UCSD-AML1 (cell line): Measurements from ENCODE around the gene DLX4.

ENCODE experiments used
- DNase-seq: peaks from one replicate; lab custom pipeline; 2025; ENCODE audit not compliant: unreplicated experiment; lab: John Stamatoyannopoulos, UW

Gene DLX4

DNA sequence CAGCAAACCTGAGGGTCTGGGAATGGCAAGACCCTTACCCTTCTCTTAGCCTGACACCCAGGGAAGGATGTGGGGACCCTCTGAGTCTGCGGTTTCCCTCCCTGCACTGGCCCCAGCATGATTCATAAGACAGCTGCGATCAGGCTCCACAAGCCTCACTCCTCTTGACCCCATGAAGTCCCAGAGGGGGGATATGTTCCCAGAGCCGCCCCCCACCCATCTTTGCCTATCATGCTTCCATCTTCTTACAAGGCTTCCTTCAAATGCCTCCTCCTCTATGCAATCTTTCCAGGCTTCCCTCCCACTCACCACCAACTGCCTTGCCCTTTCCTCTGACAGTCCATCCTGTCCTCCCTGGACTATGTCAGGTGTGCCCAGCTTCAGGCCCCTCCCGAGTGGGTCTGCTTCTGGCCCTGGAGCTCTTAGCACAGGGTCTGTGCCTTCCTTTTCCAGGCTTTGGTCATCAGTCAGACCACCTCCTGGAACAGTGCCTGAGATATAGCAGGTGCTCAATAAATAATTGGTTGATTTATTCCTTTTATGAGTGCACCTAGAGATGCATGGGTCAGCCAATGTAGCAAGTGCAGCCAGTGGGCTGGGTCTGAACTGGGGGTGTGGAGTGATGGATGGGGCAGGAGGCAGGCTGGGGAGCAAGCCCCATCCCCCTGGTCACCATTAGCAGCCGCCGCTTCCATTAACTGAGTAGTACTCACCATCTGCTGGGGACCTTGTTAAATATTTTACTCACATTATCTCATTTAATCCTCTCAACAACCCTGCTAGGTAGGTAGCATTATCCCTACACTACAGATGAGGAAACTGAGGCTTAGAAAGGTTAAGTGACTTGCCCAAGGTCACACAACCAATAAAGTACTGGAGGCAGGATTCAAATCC, 17.7 kb downstream of the DLX4 start:
- DNase-seq = no peak

DNA sequence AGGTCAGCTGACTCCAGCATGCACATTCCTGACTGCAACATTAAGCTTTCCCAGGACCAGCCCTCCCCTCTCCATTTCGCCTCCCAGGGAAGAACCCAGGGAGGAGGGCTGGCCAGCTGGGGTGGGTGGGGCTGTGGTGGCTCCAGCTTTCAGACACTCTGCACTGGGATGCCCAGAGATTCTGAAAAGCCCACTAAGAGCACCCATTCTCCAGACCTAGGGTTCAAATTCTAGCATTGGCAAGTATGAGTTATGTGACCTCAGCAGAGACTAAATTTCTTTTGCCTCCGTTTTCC, 18.2 kb downstream of the DLX4 start:
- no peak for DNase-seq

DNA sequence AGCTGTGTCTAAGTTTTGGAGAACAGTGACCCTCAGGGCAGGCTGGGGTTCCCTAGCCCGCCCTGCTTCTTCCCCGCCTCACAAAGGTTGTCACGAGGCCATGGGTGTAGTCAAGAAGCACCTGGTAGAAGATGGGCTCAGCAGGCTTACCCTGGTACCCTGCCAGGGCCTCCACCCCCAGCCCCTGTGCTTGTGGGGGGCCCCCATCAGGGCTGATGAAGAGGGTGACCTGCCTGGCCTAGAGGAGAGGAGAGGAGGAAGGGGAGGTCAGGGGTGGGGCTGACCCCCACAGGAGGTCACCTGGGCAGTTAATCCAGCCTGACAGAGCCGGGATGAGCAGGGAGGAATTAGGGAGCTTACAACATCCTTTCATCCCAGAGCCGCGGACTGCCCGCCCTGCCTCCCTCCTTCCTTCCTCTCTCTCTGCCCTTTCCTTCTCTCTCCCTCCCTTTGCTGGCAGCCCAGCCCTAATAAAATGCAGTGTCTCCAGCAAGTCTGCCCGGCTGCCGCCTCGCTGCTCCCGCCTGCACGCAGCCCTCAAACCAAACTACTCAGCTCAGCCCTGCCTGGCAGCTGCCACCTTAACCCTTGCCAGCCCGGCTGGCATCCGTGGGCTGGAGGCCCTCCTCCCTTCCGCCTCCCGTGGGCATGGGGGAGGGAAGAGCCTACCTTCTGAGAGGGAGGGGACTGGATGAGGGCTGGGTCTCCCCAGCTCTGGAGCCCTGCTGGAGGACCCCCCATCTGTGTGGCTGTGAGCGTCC, 18.9 kb downstream of the DLX4 start:
- peak; percentile 39 for DNase-seq

DNA sequence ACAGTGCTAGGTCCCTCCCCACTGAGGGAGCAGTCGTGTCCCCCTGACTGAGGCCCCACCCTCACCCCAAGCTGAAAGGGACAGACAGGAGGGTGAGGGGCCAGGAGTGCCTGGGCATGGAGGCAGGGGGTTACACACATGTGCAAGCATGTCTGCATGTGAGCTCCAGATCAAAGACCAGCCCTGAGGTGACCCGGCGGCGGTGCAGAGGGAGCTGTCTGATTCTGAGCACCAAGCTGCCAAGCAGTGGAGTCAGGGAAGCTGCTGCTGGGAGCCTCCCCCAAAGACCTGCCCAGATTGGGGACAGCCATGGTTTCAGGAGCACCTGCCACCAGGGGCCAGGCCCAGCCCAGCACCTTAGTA, 20.5 kb downstream of the DLX4 start:
- DNase-seq = no peak

DNA sequence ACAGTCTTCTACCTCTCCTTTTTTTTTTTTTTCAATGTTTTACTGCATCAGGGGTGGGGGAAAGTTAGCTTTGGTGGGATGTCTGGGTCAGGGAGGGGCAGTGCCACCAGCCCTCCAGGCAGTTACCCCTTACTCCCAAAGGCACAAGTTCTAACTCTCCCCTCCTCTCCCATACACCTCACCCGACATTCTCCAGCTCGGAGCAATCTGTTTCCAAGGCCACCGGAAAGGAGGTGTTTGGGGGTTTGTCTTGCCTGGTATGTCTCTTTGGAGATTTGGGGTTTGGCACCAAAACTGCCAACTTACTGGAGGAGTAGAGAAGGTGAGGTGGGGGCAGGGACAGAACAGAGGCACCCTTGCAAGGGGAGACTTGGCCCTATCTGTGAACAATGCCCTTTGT, 21.3 kb downstream of the DLX4 start:
- no peak for DNase-seq

DNA sequence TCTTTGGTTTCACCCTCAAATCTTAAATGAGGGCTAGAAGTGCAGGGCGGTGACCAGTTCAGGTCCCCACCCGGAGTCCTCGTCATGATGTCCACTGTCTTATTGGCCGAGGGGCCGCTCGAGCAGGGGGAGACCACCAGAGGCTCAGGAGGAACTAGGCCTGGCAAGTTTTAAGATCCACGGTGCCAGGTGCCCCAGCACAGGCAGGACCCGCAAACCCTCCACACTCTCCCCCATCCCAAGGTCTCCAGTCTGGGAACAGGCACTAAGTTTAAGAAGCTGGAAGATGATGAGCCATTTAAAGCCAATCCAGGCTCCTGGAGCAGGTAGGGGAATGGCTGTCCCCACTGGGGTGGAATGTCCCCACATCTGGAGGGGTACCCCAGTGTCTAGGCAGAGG, 21.9 kb downstream of the DLX4 start:
- no peak for DNase-seq

DNA sequence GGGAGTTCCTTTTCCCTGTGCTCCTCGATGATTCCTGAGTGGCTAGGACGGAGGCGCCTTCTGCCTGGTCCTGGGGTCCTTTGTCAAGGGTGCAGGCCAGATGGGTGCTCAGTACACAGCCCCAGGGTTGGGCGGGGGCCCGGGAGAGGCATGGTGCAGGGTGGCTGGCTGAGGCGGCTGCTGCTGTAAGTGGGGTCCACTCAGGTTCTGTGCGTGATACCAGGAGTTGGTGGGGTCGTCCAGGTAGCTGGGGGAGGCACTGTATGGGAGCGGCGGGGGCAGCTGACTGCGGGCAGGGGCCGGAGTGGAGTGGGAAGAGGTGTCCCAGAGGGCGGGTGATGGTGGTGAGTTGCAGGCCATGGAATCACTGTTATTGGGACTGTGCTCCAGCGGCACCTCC, 22.4 kb downstream of the DLX4 start:
- DNase-seq = no peak

GRCh38 chr17:49992191-49992932, 23.4 kb downstream of the DLX4 start:
- DNase-seq = no peak

GRCh38 chr17:49992933-49993422, 24.0 kb downstream of the DLX4 start:
- no peak for DNase-seq

- no peak for DNase-seq
Observed at GRCh38 chr17:49993423-49994060, 24.6 kb downstream of the DLX4 start.

- no peak for DNase-seq
Observed at GRCh38 chr17:49994085-49995054, 25.4 kb downstream of the DLX4 start.

- DNase-seq = peak; percentile 74
Observed at GRCh38 chr17:49995055-49995738, 26.2 kb downstream of the DLX4 start, which contains the start of gene DLX3. TSS of gene DLX3 (minus strand) at chr17:49995224. CDS start at chr17:49994998, 226 bp downstream.

DNA sequence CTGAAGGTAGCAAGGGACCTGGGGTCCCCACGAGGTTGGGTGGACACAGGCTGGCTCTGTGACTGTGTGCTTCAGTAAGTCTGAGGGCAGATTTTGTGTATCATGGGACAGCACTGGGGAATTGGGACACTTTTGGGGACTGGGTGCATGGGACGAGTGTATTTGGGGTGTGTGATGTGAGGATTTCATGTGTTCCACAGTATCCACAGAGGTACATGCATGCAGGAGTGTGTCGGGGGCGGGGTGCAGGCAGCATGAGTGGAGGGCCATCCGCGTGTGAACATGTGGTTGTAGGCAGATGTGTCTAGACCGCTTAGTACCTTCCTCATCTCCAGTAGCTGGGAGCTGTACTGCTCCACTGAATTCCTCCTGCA, 27.1 kb downstream of the DLX4 start:
- no peak for DNase-seq

DNA sequence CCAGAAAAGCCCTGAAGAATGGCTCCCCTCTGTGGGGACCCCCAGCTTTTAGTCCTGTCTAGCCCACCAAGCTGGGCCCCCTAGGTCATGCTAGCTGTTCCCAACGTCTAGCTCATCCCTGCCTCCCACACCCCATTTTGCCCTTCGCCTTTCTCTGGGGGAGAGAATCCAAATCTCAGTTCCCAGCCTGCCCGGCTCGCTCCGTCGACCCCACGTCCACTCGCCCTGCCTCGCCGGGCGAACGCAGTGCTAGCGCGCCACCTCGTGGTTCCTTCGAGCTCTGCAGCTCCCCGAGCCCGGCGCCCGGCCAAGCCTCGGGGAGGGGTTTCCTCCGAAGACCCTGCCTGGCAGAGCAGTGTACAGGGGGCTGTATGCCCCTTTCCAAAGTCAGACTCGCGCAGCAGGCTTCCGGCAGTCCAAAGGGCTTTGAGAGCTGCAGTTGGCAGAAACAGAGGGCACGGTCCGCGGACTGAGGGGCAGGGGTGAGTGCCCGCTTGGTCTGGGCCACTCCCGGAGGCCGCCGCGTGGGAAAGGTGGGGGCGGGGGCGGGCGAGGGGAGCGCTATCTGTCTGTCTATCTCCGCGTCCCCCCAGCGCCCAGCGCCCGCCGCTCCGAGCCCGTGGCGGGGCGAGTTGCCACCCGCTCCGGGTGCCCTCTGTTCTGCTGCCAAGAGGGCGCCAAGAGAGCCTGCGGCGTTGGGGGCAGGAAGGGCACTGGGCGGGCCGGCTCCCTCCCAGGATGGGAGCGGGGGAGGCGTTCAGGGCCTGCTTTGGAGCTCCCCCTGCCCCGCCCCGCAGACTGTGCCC, 27.7 kb downstream of the DLX4 start:
- peak; percentile 70 for DNase-seq

DNA sequence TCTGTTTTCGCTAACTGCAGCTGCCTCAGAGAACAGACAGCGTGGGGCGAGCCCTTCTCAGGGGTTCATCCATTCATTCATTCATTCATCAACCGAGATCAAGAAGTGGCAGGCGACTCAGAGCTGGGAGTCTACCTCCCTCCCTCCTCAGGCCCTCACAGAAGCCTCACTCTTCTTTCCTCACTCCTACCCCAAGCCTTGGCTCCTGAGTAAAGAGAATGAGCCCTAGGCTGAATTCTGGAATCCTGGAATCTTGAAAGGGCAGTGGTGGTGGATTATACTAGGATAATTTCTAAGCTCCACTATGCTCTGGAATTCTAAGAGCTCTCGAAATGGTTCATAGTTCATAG, 28.3 kb downstream of the DLX4 start:
- no peak for DNase-seq

DNA sequence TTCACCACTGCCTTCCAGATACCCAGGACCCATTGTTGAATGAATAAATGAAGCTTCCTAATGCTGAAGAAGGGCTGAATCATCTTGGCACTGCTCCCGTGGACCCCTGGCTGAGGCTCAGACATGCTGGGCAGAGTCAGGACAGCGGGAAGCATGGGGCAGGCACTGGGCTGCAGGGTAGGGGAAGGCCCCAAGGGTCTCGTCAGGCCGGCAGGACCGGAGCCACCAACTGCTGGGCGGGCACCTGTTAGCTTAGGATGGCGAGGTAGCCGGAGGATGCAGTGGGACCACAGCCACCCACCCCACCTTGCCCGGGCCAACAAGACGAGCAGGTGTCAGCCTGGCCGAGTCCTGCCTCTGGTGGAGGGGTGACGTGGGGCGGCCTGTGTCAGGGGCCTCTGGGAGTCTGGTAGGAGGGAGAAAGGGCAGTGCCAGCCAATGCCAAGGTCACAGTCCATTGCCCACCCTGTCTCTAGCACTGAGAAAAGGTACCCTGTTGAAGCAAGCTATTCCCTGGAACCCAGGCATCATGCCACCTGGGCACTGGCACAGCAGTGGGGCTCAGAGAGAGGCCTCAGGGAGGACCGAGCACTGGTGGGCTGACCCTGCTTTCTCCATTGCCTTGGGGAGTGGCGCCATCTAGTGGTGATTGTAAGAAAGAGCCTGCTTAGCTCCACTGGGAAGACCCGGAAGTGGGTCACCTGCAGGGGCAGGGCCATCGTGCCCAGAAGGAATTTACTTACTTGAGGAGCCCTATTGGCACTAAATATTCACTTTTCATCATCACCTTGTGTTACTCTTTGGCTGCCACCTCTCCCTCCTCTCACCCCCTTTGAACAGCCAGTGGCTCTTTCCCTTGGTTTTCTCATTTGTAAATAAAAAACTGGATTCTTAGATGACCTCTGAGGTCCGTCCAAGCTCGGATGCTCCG, 29.0 kb downstream of the DLX4 start:
- peak; percentile 78 for DNase-seq

DNA sequence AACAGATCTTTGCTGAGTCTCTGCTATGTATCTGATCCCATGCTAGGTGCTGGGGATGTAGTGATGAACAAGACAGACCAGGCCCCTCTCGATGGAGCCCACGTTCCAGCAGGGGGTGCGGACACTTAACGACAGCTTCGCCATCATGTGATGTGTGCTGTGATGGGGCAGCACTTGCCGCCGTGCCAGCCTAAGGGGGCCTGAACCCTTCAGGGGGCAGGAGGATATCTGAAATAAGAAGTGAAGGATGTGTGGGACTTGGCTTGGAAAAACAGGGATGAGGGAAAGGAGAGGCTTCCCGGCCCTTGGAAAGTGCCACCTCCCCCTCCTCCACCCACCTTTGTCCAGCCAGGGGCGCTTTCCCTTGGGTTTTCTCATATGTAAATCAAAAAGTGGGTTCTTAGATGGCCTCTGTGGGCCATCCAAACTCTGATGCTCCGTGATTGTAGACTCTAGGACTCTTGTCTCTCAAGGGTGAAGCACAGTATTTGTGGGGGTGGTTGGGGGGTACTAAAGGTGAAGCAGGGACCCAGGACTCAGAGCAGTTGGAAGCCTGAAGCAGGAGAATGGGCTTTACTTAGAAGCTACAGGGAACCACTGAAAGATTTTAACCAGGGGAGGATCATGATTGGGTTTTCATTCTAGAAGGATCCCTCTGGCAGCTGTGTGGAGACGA, 30.0 kb downstream of the DLX4 start:
- no peak for DNase-seq
